Fibroblast of pulmonary artery (primary cell): ENCODE data around the gene DNAL4.
"Not testable (repeated sequence)": the region's sequence is repeated elsewhere in the genome, so short reads cannot be mapped to it uniquely, and the experiment has no call there.

Experiments used
- DNase-seq: peaks from one replicate; pipeline ENCODE4 v3.0.0-alpha.2; 2010; ENCODE audit warnings: low read depth
- H3K4me3 ChIP-seq: replicated peaks from 2 replicates; pipeline ENCODE4 v1.5.1; 2011; ENCODE audit warnings: low read depth, mild to moderate bottlenecking, control low read depth, low read length, moderate library complexity
- CTCF ChIP-seq: IDR thresholded peaks from 2 replicates; pipeline ENCODE4 v1.5.1; 2011; ENCODE audit warnings: mild to moderate bottlenecking, control low read depth, low read length, inconsistent platforms; ENCODE audit errors: missing control alignments

Gene DNAL4

GRCh38 chr22:38820020-38820419, 26.1 kb upstream of the DNAL4 start:
- no peak for DNase-seq
- H3K4me3 ChIP-seq: no peak overlapping the region
- no peak for TF ChIP-seq CTCF

GRCh38 chr22:38819387-38819940, 25.5 kb upstream of the DNAL4 start:
- DNase-seq: no peak
- no peak for TF ChIP-seq CTCF

GRCh38 chr22:38817196-38817595, 23.3 kb upstream of the DNAL4 start:
- no peak for DNase-seq
- no peak for TF ChIP-seq CTCF
- no peak overlapping the region for H3K4me3 ChIP-seq

More at GRCh38 chr22:38819387-38819940, 25.5 kb upstream of the DNAL4 start:
- H3K4me3 ChIP-seq: no peak overlapping the region

- TF ChIP-seq CTCF: no peak
- no peak for DNase-seq
- H3K4me3 ChIP-seq: no peak overlapping the region
Measured at GRCh38 chr22:38815842-38816241, 21.9 kb upstream of the DNAL4 start.

GRCh38 chr22:38811241-38811640, 17.3 kb upstream of the DNAL4 start:
- no peak for TF ChIP-seq CTCF
- no peak for DNase-seq
- H3K4me3 ChIP-seq: no peak overlapping the region

GRCh38 chr22:38805041-38805593, 11.2 kb upstream of the DNAL4 start:
- not testable (repeated sequence) for H3K4me3 ChIP-seq

GRCh38 chr22:38802671-38803121, 8.8 kb upstream of the DNAL4 start:
- no peak overlapping the region for H3K4me3 ChIP-seq
- TF ChIP-seq CTCF: no peak
- peak; percentile 95 for DNase-seq

More at GRCh38 chr22:38805041-38805593, 11.2 kb upstream of the DNAL4 start:
- DNase-seq: not testable (repeated sequence)
